BJ (cell line): ENCODE measurements around the gene BLCAP. TPM values are rescaled to one million over a fixed set of nuclear protein-coding genes. Genes with fewer than 3 reads are reported as not detected.
"Not testable (repeated sequence)": the region's sequence is repeated elsewhere in the genome, so short reads cannot be mapped to it uniquely, and the experiment has no call there.

Experiments
- CTCF ChIA-PET: fragments of 350-600 bp; formaldehyde crosslinking; extraction: SDS; loops from one replicate; lab custom pipeline; 2021; ENCODE audit warnings: antibody characterized with exemption, inconsistent platforms; lab: Yijun Ruan, JAX
- POLR2A ChIA-PET: fragments of 300-600 bp; sonication (Branson Sonifier 250); formaldehyde crosslinking; extraction: SDS; loops from one replicate; lab custom pipeline; 2021; ENCODE audit warnings: antibody characterized with exemption; lab: Charles Lee
- DNase-seq: peaks from one replicate; pipeline ENCODE4 v3.0.0-alpha.2; 2011; ENCODE audit warnings: low read depth
- H3K27me3 ChIP-seq: 2 replicates; pipeline ENCODE4 v1.6.0; 2011; ENCODE audit warnings: low read length; ENCODE audit not compliant: control insufficient read depth, insufficient read depth
- H3K36me3 ChIP-seq: 2 replicates; pipeline ENCODE4 v1.5.1; 2011; ENCODE audit warnings: low read length; ENCODE audit not compliant: control insufficient read depth, insufficient read depth
- H3K4me3 ChIP-seq: 2 replicates; pipeline ENCODE4 v1.5.1; 2011; ENCODE audit warnings: low read depth, mild to moderate bottlenecking, control low read depth, low read length
- polyA plus RNA-seq: library from polyadenylated mRNA; depleted of rRNA; stranded (reverse); fragments of >200 nt; gene quantifications from 2 replicates; pipeline ENCODE4 v1.2.3, GENCODE V29; 2011
- TF ChIP-seq, protein P1 (sequence below): IDR thresholded peaks from 2 replicates; pipeline ENCODE4 v1.5.1; 2011; ENCODE audit warnings: low read depth, mild to moderate bottlenecking, control low read depth, inconsistent platforms, low read length, moderate library complexity; ENCODE audit not compliant: insufficient read depth

The BLCAP gene
- polyA plus RNA-seq, 1 experiment = 98.7 TPM

GRCh38 chr20:37475252-37475651, 52.4 kb downstream of the BLCAP start:
- DNase-seq = no peak
- Histone ChIP-seq H3K36me3 (no peaks in the 10 kb centered on the region), H3K27me3 (peaks cover 31% of the 10 kb centered on the region), H3K4me3 (no peak overlapping the region)
- CTCF ChIA-PET = interaction anchor here (1.3 kb wide), 1 partner anchor 10 kb away, joined by 3 read pairs; no protein-coding TSS in a partner anchor
- POLR2A ChIA-PET = no interaction called here
- TF ChIP-seq, protein P1, sequence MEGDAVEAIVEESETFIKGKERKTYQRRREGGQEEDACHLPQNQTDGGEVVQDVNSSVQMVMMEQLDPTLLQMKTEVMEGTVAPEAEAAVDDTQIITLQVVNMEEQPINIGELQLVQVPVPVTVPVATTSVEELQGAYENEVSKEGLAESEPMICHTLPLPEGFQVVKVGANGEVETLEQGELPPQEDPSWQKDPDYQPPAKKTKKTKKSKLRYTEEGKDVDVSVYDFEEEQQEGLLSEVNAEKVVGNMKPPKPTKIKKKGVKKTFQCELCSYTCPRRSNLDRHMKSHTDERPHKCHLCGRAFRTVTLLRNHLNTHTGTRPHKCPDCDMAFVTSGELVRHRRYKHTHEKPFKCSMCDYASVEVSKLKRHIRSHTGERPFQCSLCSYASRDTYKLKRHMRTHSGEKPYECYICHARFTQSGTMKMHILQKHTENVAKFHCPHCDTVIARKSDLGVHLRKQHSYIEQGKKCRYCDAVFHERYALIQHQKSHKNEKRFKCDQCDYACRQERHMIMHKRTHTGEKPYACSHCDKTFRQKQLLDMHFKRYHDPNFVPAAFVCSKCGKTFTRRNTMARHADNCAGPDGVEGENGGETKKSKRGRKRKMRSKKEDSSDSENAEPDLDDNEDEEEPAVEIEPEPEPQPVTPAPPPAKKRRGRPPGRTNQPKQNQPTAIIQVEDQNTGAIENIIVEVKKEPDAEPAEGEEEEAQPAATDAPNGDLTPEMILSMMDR = no peak

DNA sequence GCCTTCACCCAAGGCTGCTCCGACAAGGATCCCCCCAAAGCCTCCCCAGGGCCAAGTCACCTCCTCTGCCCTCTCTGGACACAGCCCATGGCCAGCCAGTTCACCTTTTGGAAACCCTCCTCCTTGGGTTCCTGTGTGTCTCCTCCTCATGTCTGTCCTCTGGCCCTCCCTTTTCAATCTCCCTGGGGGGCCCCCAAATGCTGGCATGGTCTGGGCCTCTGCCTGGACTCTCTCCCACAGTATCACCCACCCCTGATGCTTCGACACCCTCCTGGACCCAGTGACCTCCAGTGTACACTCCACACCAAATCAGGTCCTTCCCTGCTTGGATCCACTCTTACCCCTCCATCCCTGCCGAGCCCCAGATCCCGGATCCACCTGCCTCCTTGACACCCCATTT, 53.3 kb downstream of the BLCAP start:
- CTCF ChIA-PET = no interaction called here

DNA sequence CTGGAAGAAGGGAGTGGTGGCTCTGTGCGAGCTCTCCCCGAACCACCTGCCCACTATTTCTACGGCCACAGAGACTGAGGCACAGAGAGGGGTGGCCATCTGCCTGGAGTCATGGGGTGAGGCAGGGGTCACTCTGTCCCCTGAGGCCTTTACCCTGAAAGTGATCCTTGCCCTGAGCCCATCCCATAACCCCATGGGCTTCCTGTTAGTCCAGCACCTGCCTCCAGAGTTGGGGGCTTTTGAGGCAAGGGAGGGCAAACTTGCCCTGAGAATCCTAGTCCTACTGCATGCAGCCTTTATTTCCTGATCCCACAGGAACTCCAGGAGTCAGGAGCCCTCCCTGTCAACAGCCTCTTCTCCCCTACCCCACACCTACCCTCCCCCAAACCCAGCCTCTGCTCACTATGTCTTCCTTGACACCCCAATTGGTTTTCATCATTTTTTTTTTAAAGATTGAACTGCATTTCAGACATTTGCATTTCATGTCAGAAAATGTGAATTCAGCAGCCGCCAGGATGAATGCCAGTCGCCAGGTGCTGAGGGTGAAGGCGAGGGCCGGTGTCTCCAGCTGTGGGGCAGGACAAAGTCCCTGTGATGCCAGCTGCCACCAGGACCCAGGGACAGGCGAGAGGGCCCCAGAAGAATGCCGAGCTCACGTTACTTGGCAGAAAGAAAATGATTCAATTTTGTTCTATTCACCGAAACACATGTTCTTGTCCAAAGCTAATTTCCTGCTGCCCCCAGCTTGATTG, 54.3 kb downstream of the BLCAP start:
- POLR2A ChIA-PET = no interaction called here
- no peaks in the 10 kb centered on the region for H3K36me3 ChIP-seq
- H3K4me3 ChIP-seq = no peak overlapping the region
- CTCF ChIA-PET = no interaction called here
- peaks cover 25% of the 10 kb centered on the region for H3K27me3 ChIP-seq
- TF ChIP-seq, protein P1 = no peak
- DNase-seq = no peak

More for the DNA sequence above, 53.3 kb downstream of the BLCAP start:
- Histone ChIP-seq H3K4me3 (no peak overlapping the region), H3K36me3 (no peaks in the 10 kb centered on the region), H3K27me3 (peaks cover 28% of the 10 kb centered on the region)
- DNase-seq = no peak
- TF ChIP-seq, protein P1 = no peak
- POLR2A ChIA-PET = no interaction called here

- H3K4me3 ChIP-seq, CTCF ChIA-PET: not testable (repeated sequence)
- POLR2A ChIA-PET = interaction anchor here (0.7 kb wide), 1 partner anchor 22 kb away, joined by 3 read pairs; no protein-coding TSS in a partner anchor
Observed at GRCh38 chr20:37472435-37472834, 55.2 kb downstream of the BLCAP start.

DNA sequence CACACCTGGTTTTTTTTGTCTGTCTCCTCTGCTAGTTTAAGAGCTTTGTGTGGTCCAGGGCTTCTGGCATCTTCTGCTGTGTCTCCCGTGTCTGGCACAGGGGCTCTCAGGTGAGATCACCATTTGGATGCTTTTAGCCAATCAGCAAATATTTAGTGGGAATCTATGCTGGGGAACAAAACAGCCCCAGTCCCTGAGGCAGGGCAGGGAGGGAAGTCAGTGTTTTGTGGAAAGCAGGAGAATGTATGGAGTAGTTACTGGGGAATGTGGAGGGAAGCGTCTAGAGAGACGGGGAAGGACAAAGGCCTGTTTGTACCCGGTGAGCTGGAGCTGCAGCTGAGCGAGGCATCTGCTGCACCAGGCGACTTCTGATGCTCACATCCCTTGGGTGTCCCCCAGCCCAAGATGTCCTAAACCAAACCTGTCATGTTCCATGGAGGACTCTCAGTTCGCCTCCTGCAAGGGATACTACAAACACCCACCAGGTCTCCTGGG, 55.9 kb downstream of the BLCAP start:
- TF ChIP-seq, protein P1 = no peak
- Histone ChIP-seq H3K27me3 (peaks cover 21% of the 10 kb centered on the region), H3K4me3 (no peak overlapping the region), H3K36me3 (no peaks in the 10 kb centered on the region)
- ChIA-PET CTCF (no interaction called here), POLR2A (interaction anchor here (0.7 kb wide), 1 partner anchor 22 kb away, joined by 3 read pairs; no protein-coding TSS in a partner anchor)
- DNase-seq = no peak

More at GRCh38 chr20:37472435-37472834, 55.2 kb downstream of the BLCAP start:
- H3K36me3 ChIP-seq, DNase-seq: not testable (repeated sequence)
- peaks cover 21% of the 10 kb centered on the region for H3K27me3 ChIP-seq

DNA sequence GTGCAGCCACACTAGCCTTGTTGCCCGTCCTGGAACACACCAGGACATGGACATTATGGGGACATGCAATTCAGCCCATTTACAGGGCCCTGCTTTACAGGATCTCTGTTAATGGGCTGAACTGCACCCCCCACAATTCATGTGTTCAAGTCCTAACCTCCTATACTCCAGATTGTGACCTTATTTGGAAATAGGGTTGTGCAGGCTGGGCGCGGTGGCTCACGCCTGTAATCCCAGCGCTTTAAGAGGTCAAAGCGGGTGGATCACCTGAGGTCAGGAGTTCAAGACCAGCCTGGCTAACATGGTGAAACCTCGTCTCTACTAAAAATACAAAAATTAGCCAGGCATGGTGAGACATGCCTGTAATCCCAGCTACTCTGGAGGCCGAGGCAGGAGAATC, 57.5 kb downstream of the BLCAP start:
- DNase-seq, CTCF ChIA-PET, POLR2A ChIA-PET, H3K4me3 ChIP-seq, H3K36me3 ChIP-seq: not testable (repeated sequence)
- H3K27me3 ChIP-seq = peaks cover 19% of the 10 kb centered on the region
